K562 (cell line): ENCODE results near the gene TOR1B. TPM values are rescaled to one million over a fixed set of nuclear protein-coding genes. Genes with fewer than 3 reads are reported as not detected.

Experiments
- ATAC-seq: fragments of 200-7000 bp; cut with Tn5 transposase; 3 replicates; pipeline ENCODE4 v1.9.1; 2020; ENCODE audit warnings: moderate library complexity
- BruUV-seq: library from RNA; stranded (reverse); fragments of 400-500 nt; replicated peaks from 2 replicates; lab custom pipeline; 2021; lab: Mats Ljungman, UMichigan
- CTCF ChIA-PET: fragments of 300-600 bp; formaldehyde crosslinking; extraction: SDS; loops from one replicate; lab custom pipeline; 2021; ENCODE audit warnings: low intra/inter-chr PET ratio; lab: Yijun Ruan, JAX
- POLR2A ChIA-PET: fragments of 300-600, 350-650 bp; sonication (Branson Sonifier 250); formaldehyde crosslinking; extraction: SDS; loops from one replicate; lab custom pipeline; 2021; ENCODE audit warnings: antibody characterized with exemption, inconsistent platforms; lab: Yijun Ruan, JAX
- DNase-seq, 4 experiments: peaks; one replicate each; pipeline versions ENCODE4 v3.0.0 to v3.0.0-alpha.2; 2011 to 2018; ENCODE audit warnings: low spot score in 3 of 4, mixed read lengths in 3 of 4; ENCODE audit errors: extremely low read depth in 1 of 4
- FAIRE-seq: peaks from 2 replicates; lab custom pipeline; 2011; peaks lifted over from hg19 to GRCh38; lab: Jason Lieb, UNC
- H2AFZ ChIP-seq: 2 replicates; pipeline ENCODE4 v1.6.0; 2011; ENCODE audit warnings: low read depth, low read length, control low read depth, inconsistent platforms
- H3K27ac ChIP-seq: fragments of 200-600 bp; 3 replicates; pipeline ENCODE4 v1.8.0; 2011; ENCODE audit warnings: low read depth, mild to moderate bottlenecking, control low read depth, inconsistent platforms, low read length, moderate library complexity, mixed read lengths; ENCODE audit errors: extremely low read depth
- H3K27me3 ChIP-seq, 2 experiments: fragments of 300-600 bp in 1 of 2; 2 replicates in 1 of 2; 3 replicates in 1 of 2; pipeline versions ENCODE4 v1.6.0 to v1.8.0; 2011; ENCODE audit warnings: inconsistent platforms in 2 of 2, low read length in 2 of 2, mild to moderate bottlenecking in 1 of 2, mixed read lengths in 1 of 2, moderate library complexity in 1 of 2; ENCODE audit not compliant: control insufficient read depth in 2 of 2, insufficient read depth in 2 of 2
- H3K36me3 ChIP-seq: fragments of 300-600 bp; 3 replicates; pipeline ENCODE4 v1.8.0; 2011; ENCODE audit warnings: mild to moderate bottlenecking, low read length, inconsistent platforms; ENCODE audit not compliant: control insufficient read depth, insufficient read depth
- H3K4me1 ChIP-seq, 2 experiments: fragments of 200-600 bp in 1 of 2; replicated peaks in 1 of 2; 2 replicates in 1 of 2; 3 replicates in 1 of 2; pipeline versions ENCODE4 v1.5.1 to v1.8.0; 2011; ENCODE audit warnings: inconsistent platforms in 2 of 2, low read length in 2 of 2, mild to moderate bottlenecking in 1 of 2, mixed read lengths in 1 of 2, moderate library complexity in 1 of 2; ENCODE audit not compliant: control insufficient read depth in 2 of 2, insufficient read depth in 2 of 2
- H3K4me2 ChIP-seq: 2 replicates; pipeline ENCODE4 v1.6.1; 2011; ENCODE audit warnings: low read length, control low read depth, inconsistent platforms, mixed read lengths; ENCODE audit not compliant: insufficient read depth
- H3K4me3 ChIP-seq: fragments of 200-600 bp; sonication (generic), shearing (Covaris generic); 2 replicates; pipeline ENCODE4 v1.5.1; 2016; ENCODE audit warnings: control low read depth, inconsistent platforms
- H3K79me2 ChIP-seq: fragments of 200-600 bp; 3 replicates; pipeline ENCODE4 v1.8.0; 2011; ENCODE audit warnings: low read length, inconsistent platforms; ENCODE audit not compliant: control insufficient read depth, insufficient read depth
- H3K9ac ChIP-seq, 2 experiments: 2 replicates each; pipeline versions ENCODE4 v1.6.0 to v1.6.1; 2011; ENCODE audit warnings: low read depth in 2 of 2, low read length in 2 of 2, control low read depth in 1 of 2, inconsistent platforms in 1 of 2, mild to moderate bottlenecking in 1 of 2, mixed read lengths in 1 of 2; ENCODE audit not compliant: insufficient read depth in 1 of 2
- H3K9me1 ChIP-seq: one replicate; pipeline ENCODE4 v1.6.0; 2011; ENCODE audit warnings: inconsistent platforms, mild to moderate bottlenecking, low read length, moderate library complexity; ENCODE audit not compliant: control insufficient read depth, insufficient read depth
- H3K9me3 ChIP-seq: replicated peaks from 2 replicates; pipeline ENCODE4 v1.5.1; 2011; ENCODE audit warnings: low read depth, low read length, inconsistent platforms; ENCODE audit not compliant: control insufficient read depth, insufficient read depth
- H4K20me1 ChIP-seq: replicated peaks from 2 replicates; pipeline ENCODE4 v1.6.1; 2011; ENCODE audit warnings: low read length, inconsistent platforms, mixed read lengths; ENCODE audit not compliant: control insufficient read depth, insufficient read depth
- ARID3B ChIP-seq: fragments of 250-450 bp; sonication (Bioruptor Pico); IDR thresholded peaks from 2 replicates; pipeline ENCODE4 v1.4.0; 2020; ENCODE audit warnings: borderline replicate concordance
- CBX3 ChIP-seq, 2 experiments: IDR thresholded peaks; 1 replicate in 1 of 2; 2 replicates in 1 of 2; pipeline ENCODE4 v1.6.1; 2012; ENCODE audit warnings: inconsistent platforms in 2 of 2, low read length in 2 of 2, borderline replicate concordance in 1 of 2, control low read depth in 1 of 2
- DMBX1 ChIP-seq: fragments of 250-450 bp; sonication (Bioruptor Pico); IDR thresholded peaks from 2 replicates; pipeline ENCODE4 v1.8.0; 2022; ENCODE audit warnings: inconsistent platforms, mild to moderate bottlenecking, moderate library complexity, borderline replicate concordance
- FOXM1 ChIP-seq, 2 experiments: fragments of 450-650 bp in 1 of 2; sonication (generic) in 1 of 2; formaldehyde crosslinking in 1 of 2; IDR thresholded peaks; 2 replicates each; pipeline versions ENCODE4 v1.6.1 to v1.9.0; 2017 to 2022; ENCODE audit warnings: low read depth in 2 of 2, mild to moderate bottlenecking in 2 of 2, missing genetic modification reagents in 1 of 2, moderate library complexity in 1 of 2
- GTF2B ChIP-seq: IDR thresholded peaks from 2 replicates; pipeline ENCODE4 v1.6.1; 2011; ENCODE audit not compliant: insufficient read length; ENCODE audit errors: extremely low read depth
- JUN ChIP-seq, 2 experiments: sonication (generic) in 1 of 2; formaldehyde crosslinking in 1 of 2; IDR thresholded peaks; 2 replicates each; pipeline versions ENCODE4 v1.6.1 to v1.8.0; 2012 to 2022; ENCODE audit warnings: borderline replicate concordance in 2 of 2, mild to moderate bottlenecking in 2 of 2, improper control_type of control experiment in 1 of 2, low read depth in 1 of 2, low read length in 1 of 2, missing genetic modification reagents in 1 of 2
- KDM5B ChIP-seq: fragments of 200-600 bp; sonication (generic); IDR thresholded peaks from 2 replicates; pipeline ENCODE4 v1.6.1; 2012; ENCODE audit warnings: low read depth, mild to moderate bottlenecking, moderate library complexity, low read length, control low read depth, inconsistent platforms; ENCODE audit not compliant: insufficient replicate concordance
- KLF16 ChIP-seq: IDR thresholded peaks from 2 replicates; pipeline ENCODE4 v1.6.1; 2016; ENCODE audit warnings: antibody characterized with exemption
- MCM5 ChIP-seq: fragments of 450-650 bp; IDR thresholded peaks from 2 replicates; pipeline ENCODE4 v1.6.1; 2016; ENCODE audit warnings: low read depth
- MIER1 ChIP-seq: fragments of 450-650 bp; IDR thresholded peaks from 2 replicates; pipeline ENCODE4 v1.6.1; 2016; ENCODE audit warnings: antibody characterized with exemption, mild to moderate bottlenecking, low read depth
- NFXL1 ChIP-seq: fragments of 450-650 bp; formaldehyde crosslinking; IDR thresholded peaks from 2 replicates; pipeline ENCODE4 v1.4.0; 2021; ENCODE audit warnings: mild to moderate bottlenecking
- NR2C2 ChIP-seq, 2 experiments: fragments of 200-800 bp in 1 of 2; sonication (Bioruptor generic) in 1 of 2; sonication (generic) in 1 of 2; formaldehyde crosslinking in 1 of 2; IDR thresholded peaks; 2 replicates each; pipeline versions ENCODE4 v1.6.1 to v1.8.0; 2016 to 2022; ENCODE audit warnings: mild to moderate bottlenecking in 1 of 2, missing compliant biosample characterization in 1 of 2, missing genetic modification characterization in 1 of 2, missing genetic modification reagents in 1 of 2
- PML ChIP-seq: IDR thresholded peaks from 2 replicates; pipeline ENCODE4 v1.6.1; 2012; ENCODE audit warnings: low read length, inconsistent platforms
- RAD21 ChIP-seq, 2 experiments: fragments of 250-450 bp in 1 of 2; fragments of 450-650 bp in 1 of 2; sonication (Bioruptor Pico) in 1 of 2; formaldehyde crosslinking in 1 of 2; IDR thresholded peaks in 1 of 2; conservative IDR thresholded peaks in 1 of 2; 2 replicates each; pipeline versions ENCODE4 v1.4.0 to v1.8.0; 2020 to 2022; ENCODE audit warnings: mild to moderate bottlenecking in 2 of 2, moderate library complexity in 1 of 2
- SMAD3 ChIP-seq: fragments of 450-650 bp; formaldehyde crosslinking; conservative IDR thresholded peaks from 2 replicates; pipeline ENCODE4 v1.4.0; 2020; ENCODE audit warnings: mild to moderate bottlenecking
- SRSF1 ChIP-seq: fragments of 200-400 bp; formaldehyde crosslinking; IDR thresholded peaks from 2 replicates; pipeline ENCODE4 v1.6.1; 2017; ENCODE audit warnings: mild to moderate bottlenecking, low read depth, low read length, moderate library complexity
- ZBTB17 ChIP-seq: fragments of 450-650 bp; formaldehyde crosslinking; IDR thresholded peaks from 2 replicates; pipeline ENCODE4 v1.4.0; 2020; ENCODE audit warnings: mild to moderate bottlenecking
- ZNF197 ChIP-seq: fragments of 200-800 bp; sonication (Bioruptor generic); IDR thresholded peaks from 2 replicates; pipeline ENCODE4 v1.6.1; 2016; ENCODE audit warnings: low read depth, missing genetic modification characterization, missing compliant biosample characterization
- ZNF324 ChIP-seq: fragments of 250-450 bp; sonication (Bioruptor Pico); IDR thresholded peaks from 2 replicates; pipeline ENCODE4 v1.4.0; 2020; ENCODE audit warnings: mild to moderate bottlenecking
- ZNF717 ChIP-seq: fragments of 250-450 bp; sonication (Bioruptor Pico); IDR thresholded peaks from 2 replicates; pipeline ENCODE4 v1.5.0; 2021
- WGBS: fragments of 100-300 bp; shearing (Covaris generic); methylation state at CpG from one replicate; pipeline ENCODE4 v1.1.6; 2016; ENCODE audit warnings: low coverage, mixed read lengths; ENCODE audit not compliant: insufficient coverage; ENCODE audit errors: missing lambda C conversion rate; 5-methylcytosine and 5-hydroxymethylcytosine counted together
- in situ Hi-C: fragments of 300-500 bp; cut with MboI; formaldehyde crosslinking; loops from 4 replicates; pipeline ENCODE4 v1.15.0; 2018; ENCODE audit warnings: inconsistent platforms, mixed read lengths
- intact Hi-C: fragments of 100-400 bp; cut with micrococcal nuclease; formaldehyde crosslinking; loops from 2 replicates; pipeline ENCODE4 v1.14.2; 2022
- polyA plus RNA-seq, 8 experiments: library from polyadenylated mRNA; depleted of rRNA in 4 of 8; stranded (reverse) in 5 of 8; unstranded in 3 of 8; fragments of >200 nt; fragmentation: Nextera tagmentation in 2 of 8; fragmentation: Illumina TruSeq in 1 of 8; extraction: Ambion mirVana in 2 of 8; extraction: Trizol in 1 of 8; gene quantifications; 2 replicates each; pipeline versions ENCODE4 v1.2.1 to v1.2.3, GENCODE V29; 2011 to 2014; ENCODE audit warnings: inconsistent platforms in 1 of 8, missing spikeins in 1 of 8
- total RNA-seq, 7 experiments: library from RNA; depleted of rRNA in 6 of 7; stranded (reverse); fragments of >200 nt in 6 of 7; fragmentation: Illumina TruSeq in 2 of 7; extraction: Trizol in 2 of 7; gene quantifications; 2 replicates each; pipeline versions ENCODE4 v1.2.1 to v1.2.3, GENCODE V29; 2011 to 2021; ENCODE audit warnings: low replicate concordance in 1 of 7

Gene TOR1B
- total and polyA plus RNA-seq, 9 of the 15 experiments (the other 6 are each of a cell fraction or from before 2014, with no cell fraction given) = 4.2 to 36.5 (median 24.6) TPM

GRCh38 chr9:129838707-129839259 lies 35.8 kb downstream of the TOR1B start:
- in situ Hi-C loops = no loop called here
- 0 out of 2 replicates have a peak overlapping the region, but pooled peaks have one; percentile 6 for H2AFZ ChIP-seq
- no peaks in the 10 kb centered on the region for H3K27me3 ChIP-seq
- H3K9me1 ChIP-seq = peaks cover 6% of the 10 kb centered on the region
- peak overlapping the region; percentile 69 for H3K27ac ChIP-seq
- POLR2A ChIA-PET = interaction anchor here (0.8 to 5.5 kb wide), 11 partner anchors 9 to 54 kb away, joined by 3 to 39 read pairs (median 5); no protein-coding TSS in a partner anchor
- H3K9ac ChIP-seq = peak overlapping the region; percentile 53 to 73
- BruUV-seq = no TSS peak
- 31% methylated on average over 12 of the region's 12 CpGs for WGBS
- H3K4me3 ChIP-seq = no peak overlapping the region; the same call in 1 of the 2 replicates
- intact Hi-C loops = no loop called here
- H3K79me2 ChIP-seq = peaks cover 79% of the 10 kb centered on the region
- no peaks in the 10 kb centered on the region for H4K20me1 ChIP-seq
- H3K4me2 ChIP-seq = peak overlapping the region; percentile 56
- peak; percentile 88 for FAIRE-seq
- peak; percentile 58 for ATAC-seq
- CTCF ChIA-PET = no interaction called here
- no peaks in the 10 kb centered on the region for H3K9me3 ChIP-seq
- peak in 2 of 4 experiments; percentile 82 to 89 for DNase-seq
- peaks cover 42 to 45% of the 10 kb centered on the region in 2 experiments for H3K4me1 ChIP-seq
- H3K36me3 ChIP-seq = peaks cover 42% of the 10 kb centered on the region
- no peak for TF ChIP-seq GTF2B
- no peak for TF ChIP-seq MCM5
- TF ChIP-seq DMBX1 (CRISPR knock-in tag) = peak; percentile 34; the same call in 1 of the 2 replicates
- no peak for TF ChIP-seq ZNF717 (CRISPR knock-in tag)
- no peak for TF ChIP-seq ARID3B (CRISPR knock-in tag)
- TF ChIP-seq PML = no peak; the same call in 1 of the 2 replicates
- TF ChIP-seq SRSF1 = no peak
- TF ChIP-seq JUN (IDR thresholded peaks at IDR 0.05; ENCODE audit: borderline replicate concordance, low read depth, low read length) = peak; percentile 65; the same call in 1 of the 2 replicates
- no peak for TF ChIP-seq JUN (CRISPR knock-in tag; IDR thresholded peaks at IDR 0.05; ENCODE audit: borderline replicate concordance)
- no peak for TF ChIP-seq NR2C2 (CRISPR knock-in tag; IDR thresholded peaks at IDR 0.05)
- TF ChIP-seq NR2C2 (tag; IDR thresholded peaks at IDR 0.05) = no peak
- TF ChIP-seq SMAD3 = peak; percentile 27; the same call in 1 of the 2 replicates
- TF ChIP-seq KLF16 = no peak
- TF ChIP-seq FOXM1 (IDR thresholded peaks at IDR 0.05; ENCODE audit: low read depth) = no peak
- TF ChIP-seq FOXM1 (CRISPR knock-in tag; IDR thresholded peaks at IDR 0.05; ENCODE audit: low read depth) = no peak
- no peak for TF ChIP-seq ZBTB17
- TF ChIP-seq CBX3 (IDR thresholded peaks at IDR 0.05; ENCODE audit: borderline replicate concordance in 1 of 2, low read length in 2 of 2) = peak in 1 of 2 experiments; percentile 72; a peak in 2 of 3 replicates
- TF ChIP-seq ZNF324 (CRISPR knock-in tag) = no peak
- TF ChIP-seq MIER1 = peak; percentile 7; the same call in 1 of the 2 replicates
- no peak for TF ChIP-seq ZNF197 (CRISPR knock-in tag)
- no peak for TF ChIP-seq NFXL1 (CRISPR knock-in tag)
- no peak for TF ChIP-seq KDM5B
- TF ChIP-seq RAD21 (CRISPR knock-in tag; conservative IDR thresholded peaks at IDR 0.05 in 1 of 2, IDR thresholded peaks at IDR 0.05 in 1 of 2) = peak in 1 of 2 experiments; percentile 36; a peak in 3 of 4 replicates
